GM12878 (cell line): ENCODE measurements around the gene TPBGL. TPM values are rescaled to one million over a fixed set of nuclear protein-coding genes. Genes with fewer than 3 reads are reported as not detected.
A peak's percentile ranks its signal among the peaks of the same experiment; 100 is the strongest.

ENCODE experiments used
- ATAC-seq: fragments of 200-7000 bp; cut with Tn5 transposase; 3 replicates; pipeline ENCODE4 v1.9.1; 2020; ENCODE audit warnings: mild to moderate bottlenecking, moderate library complexity
- BruUV-seq: library from RNA; stranded (reverse); fragments of 400-500 nt; replicated peaks from 2 replicates; lab custom pipeline; 2021; lab: Mats Ljungman, UMichigan
- CTCF ChIA-PET: fragments of 300-600 bp; sonication (Branson Sonifier 250); formaldehyde crosslinking; extraction: SDS; loops from one replicate; lab custom pipeline; 2021; ENCODE audit warnings: inconsistent platforms; lab: Yijun Ruan, JAX
- POLR2A ChIA-PET: fragments of 350-600 bp; formaldehyde crosslinking; extraction: SDS; loops from one replicate; lab custom pipeline; 2021; ENCODE audit warnings: inconsistent platforms; lab: Charles Lee
- RAD21 ChIA-PET: fragments of 300-600 bp; sonication (Branson Sonifier 250); formaldehyde crosslinking; loops from one replicate; lab custom pipeline; 2023; ENCODE audit warnings: antibody characterized with exemption; ENCODE audit not compliant: unreplicated experiment; lab: Charles Lee
- SMC1A ChIA-PET: fragments of 300-600 bp; sonication (Branson Sonifier 250); formaldehyde crosslinking; loops from one replicate; lab custom pipeline; 2023; ENCODE audit not compliant: unreplicated experiment, uncharacterized antibody; lab: Charles Lee
- DNase-seq: peaks from one replicate; pipeline ENCODE4 v3.0.0-alpha.2; 2011; ENCODE audit warnings: low read depth, low spot score
- FAIRE-seq: peaks from 3 replicates; lab custom pipeline; 2011; peaks lifted over from hg19 to GRCh38; lab: Jason Lieb, UNC
- H2AFZ ChIP-seq: 2 replicates; pipeline ENCODE4 v1.6.0; 2011; ENCODE audit warnings: low read depth, low read length, control low read depth; ENCODE audit not compliant: control insufficient read depth
- H3K27ac ChIP-seq: 2 replicates; pipeline ENCODE4 v1.5.1; 2011; ENCODE audit warnings: control low read depth; ENCODE audit not compliant: control insufficient read depth, insufficient read depth
- H3K27me3 ChIP-seq, 2 experiments: replicated peaks in 1 of 2; 2 replicates each; pipeline versions ENCODE4 v1.6.0 to v1.6.1; 2011; ENCODE audit warnings: low read length in 1 of 2; ENCODE audit not compliant: control insufficient read depth in 2 of 2, insufficient read depth in 2 of 2
- H3K36me3 ChIP-seq, 2 experiments: 2 replicates each; pipeline ENCODE4 v1.5.1; 2011; ENCODE audit warnings: low read length in 1 of 2; ENCODE audit not compliant: control insufficient read depth in 2 of 2, insufficient read depth in 2 of 2
- H3K4me1 ChIP-seq: 2 replicates; pipeline ENCODE4 v1.6.1; 2011; ENCODE audit warnings: mild to moderate bottlenecking, low read length, moderate library complexity, mixed read lengths; ENCODE audit not compliant: control insufficient read depth, insufficient read depth
- H3K4me2 ChIP-seq: 2 replicates; pipeline ENCODE4 v1.6.0; 2011; ENCODE audit warnings: control low read depth; ENCODE audit not compliant: control insufficient read depth, insufficient read depth
- H3K4me3 ChIP-seq: fragments of 200-600 bp; sonication (generic); 2 replicates; pipeline ENCODE4 v1.5.1; 2016
- H3K79me2 ChIP-seq: 2 replicates; pipeline ENCODE4 v1.6.0; 2011; ENCODE audit warnings: low read length; ENCODE audit not compliant: control insufficient read depth, insufficient read depth
- H3K9ac ChIP-seq: 2 replicates; pipeline ENCODE4 v1.8.0; 2011; ENCODE audit warnings: low read length, control low read depth, mixed read lengths; ENCODE audit not compliant: control insufficient read depth, insufficient read depth
- H3K9me3 ChIP-seq: replicated peaks from 3 replicates; pipeline ENCODE4 v1.5.1; 2011; ENCODE audit warnings: mild to moderate bottlenecking, low read length; ENCODE audit not compliant: control insufficient read depth, insufficient read depth
- H4K20me1 ChIP-seq: 2 replicates; pipeline ENCODE4 v1.6.0; 2011; ENCODE audit not compliant: control insufficient read depth, insufficient read depth
- BACH1 ChIP-seq: fragments of 450-650 bp; IDR thresholded peaks from 2 replicates; pipeline ENCODE4 v1.6.1; 2017; ENCODE audit warnings: mild to moderate bottlenecking, borderline replicate concordance
- CBX5 ChIP-seq: sonication (generic); IDR thresholded peaks from 2 replicates; pipeline ENCODE4 v1.6.1; 2016; ENCODE audit warnings: low read depth, moderate library complexity, mild to moderate bottlenecking, inconsistent platforms
- CEBPB ChIP-seq, 2 experiments: fragments of 150-350 bp in 1 of 2; IDR thresholded peaks; 2 replicates each; pipeline ENCODE4 v1.6.1; 2012 to 2014; ENCODE audit warnings: low read depth in 2 of 2, low read length in 2 of 2, borderline replicate concordance in 1 of 2, inconsistent platforms in 1 of 2
- GABPA ChIP-seq: IDR thresholded peaks from 2 replicates; pipeline ENCODE4 v1.6.1; 2014; ENCODE audit warnings: antibody characterized with exemption, low read depth, mild to moderate bottlenecking, inconsistent platforms
- MYB ChIP-seq: fragments of 150-350 bp; IDR thresholded peaks from 2 replicates; pipeline ENCODE4 v1.6.1; 2014; ENCODE audit warnings: mild to moderate bottlenecking, low read depth, low read length, borderline replicate concordance
- PAX8 ChIP-seq: fragments of 450-650 bp; IDR thresholded peaks from 2 replicates; pipeline ENCODE4 v1.6.1; 2017; ENCODE audit warnings: mild to moderate bottlenecking, moderate library complexity
- SMC3 ChIP-seq: IDR thresholded peaks from 2 replicates; pipeline ENCODE4 v1.6.1; 2011; ENCODE audit warnings: low read length, improper control_type of control experiment, borderline replicate concordance
- SREBF2 ChIP-seq: IDR thresholded peaks from 2 replicates; pipeline ENCODE4 v1.6.1; 2012; ENCODE audit warnings: mild to moderate bottlenecking, low read length
- ZNF622 ChIP-seq: fragments of 450-650 bp; IDR thresholded peaks from 2 replicates; pipeline ENCODE4 v1.6.1; 2017; ENCODE audit warnings: mild to moderate bottlenecking, inconsistent platforms
- WGBS: methylation state at CpG from one replicate; pipeline ENCODE4 v1.1.6; 2016; ENCODE audit warnings: low lambda C conversion rate; ENCODE audit not compliant: insufficient replicate concordance, insufficient coverage; ENCODE audit errors: missing lambda C conversion rate; 5-methylcytosine and 5-hydroxymethylcytosine counted together
- in situ Hi-C: fragments of 300-500 bp; cut with MboI; formaldehyde crosslinking; loops from 9 replicates; pipeline ENCODE4 v1.14.3; 2018; ENCODE audit warnings: mixed read lengths
- intact Hi-C: fragments of 100-400 bp; cut with micrococcal nuclease; formaldehyde crosslinking; loops from one replicate; pipeline ENCODE4 v1.14.2; 2022; ENCODE audit not compliant: unreplicated experiment
- polyA plus RNA-seq, 11 experiments: library from polyadenylated mRNA; depleted of rRNA in 4 of 11; unstranded in 6 of 11; stranded (reverse) in 5 of 11; fragments of >200 nt; fragmentation: Nextera tagmentation in 4 of 11; fragmentation: Illumina TruSeq in 1 of 11; extraction: Ambion mirVana in 4 of 11; extraction: Trizol in 1 of 11; gene quantifications; 1 replicate in 1 of 11; 2 replicates in 10 of 11; pipeline versions ENCODE4 v1.2.1 to v1.2.3, GENCODE V29; 2011 to 2016; ENCODE audit warnings: inconsistent platforms in 2 of 11, missing spikeins in 2 of 11, low read depth in 1 of 11
- total RNA-seq, 4 experiments: library from RNA; depleted of rRNA in 3 of 4; stranded (reverse); fragments of >200 nt in 3 of 4; fragmentation: Illumina TruSeq in 1 of 4; extraction: Trizol in 1 of 4; gene quantifications; 2 replicates each; pipeline versions ENCODE4 v1.2.1 to v1.2.3, GENCODE V29; 2013 to 2021
- TF ChIP-seq, protein P1 (sequence below): IDR thresholded peaks from 2 replicates; pipeline ENCODE4 v1.6.1; 2012; ENCODE audit warnings: improper control_type of control experiment, low read depth, low read length; ENCODE audit not compliant: insufficient replicate concordance
- TF ChIP-seq, protein P2 (sequence below): IDR thresholded peaks from 2 replicates; pipeline ENCODE4 v1.6.1; 2011; ENCODE audit warnings: borderline replicate concordance, low read depth, mild to moderate bottlenecking, moderate library complexity, mixed read lengths, low read length; ENCODE audit not compliant: insufficient read depth; ENCODE audit errors: extremely low read length
- TF ChIP-seq, protein P3 (sequence below): fragments of 450-650 bp; IDR thresholded peaks from 2 replicates; pipeline ENCODE4 v1.6.1; 2017; ENCODE audit warnings: antibody characterized with exemption, mild to moderate bottlenecking, moderate library complexity

The TPBGL gene
- total and polyA plus RNA-seq, 10 of the 15 experiments (the other 5 are each of a cell fraction or from before 2014, with no cell fraction given), result not detected

DNA sequence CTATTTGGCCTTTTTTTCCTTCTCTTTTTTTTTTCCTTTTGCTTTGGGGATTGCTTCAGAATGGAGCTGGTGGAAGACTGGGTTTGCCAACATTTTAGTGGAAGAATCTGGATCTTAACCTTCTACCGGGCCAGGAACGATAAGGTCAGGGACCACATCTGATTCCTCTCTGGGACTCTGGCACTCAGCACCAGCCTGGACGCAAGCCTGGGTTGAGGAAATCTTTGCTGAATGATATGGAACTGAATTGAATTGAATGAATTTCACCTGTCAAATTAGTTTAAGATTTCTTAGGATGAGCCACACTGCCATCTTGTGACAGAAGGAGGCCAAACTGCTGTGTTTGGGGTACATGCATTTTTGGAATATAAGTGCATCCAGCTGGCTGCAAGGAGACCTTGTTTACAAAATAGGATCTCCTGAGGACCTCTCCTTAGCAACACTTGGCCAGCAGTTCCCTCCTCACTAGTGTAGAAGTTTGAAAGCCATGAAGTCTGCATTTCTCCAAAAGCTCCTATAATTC lies 30.4 kb downstream of the TPBGL start (continued):
- TF ChIP-seq, protein P1, sequence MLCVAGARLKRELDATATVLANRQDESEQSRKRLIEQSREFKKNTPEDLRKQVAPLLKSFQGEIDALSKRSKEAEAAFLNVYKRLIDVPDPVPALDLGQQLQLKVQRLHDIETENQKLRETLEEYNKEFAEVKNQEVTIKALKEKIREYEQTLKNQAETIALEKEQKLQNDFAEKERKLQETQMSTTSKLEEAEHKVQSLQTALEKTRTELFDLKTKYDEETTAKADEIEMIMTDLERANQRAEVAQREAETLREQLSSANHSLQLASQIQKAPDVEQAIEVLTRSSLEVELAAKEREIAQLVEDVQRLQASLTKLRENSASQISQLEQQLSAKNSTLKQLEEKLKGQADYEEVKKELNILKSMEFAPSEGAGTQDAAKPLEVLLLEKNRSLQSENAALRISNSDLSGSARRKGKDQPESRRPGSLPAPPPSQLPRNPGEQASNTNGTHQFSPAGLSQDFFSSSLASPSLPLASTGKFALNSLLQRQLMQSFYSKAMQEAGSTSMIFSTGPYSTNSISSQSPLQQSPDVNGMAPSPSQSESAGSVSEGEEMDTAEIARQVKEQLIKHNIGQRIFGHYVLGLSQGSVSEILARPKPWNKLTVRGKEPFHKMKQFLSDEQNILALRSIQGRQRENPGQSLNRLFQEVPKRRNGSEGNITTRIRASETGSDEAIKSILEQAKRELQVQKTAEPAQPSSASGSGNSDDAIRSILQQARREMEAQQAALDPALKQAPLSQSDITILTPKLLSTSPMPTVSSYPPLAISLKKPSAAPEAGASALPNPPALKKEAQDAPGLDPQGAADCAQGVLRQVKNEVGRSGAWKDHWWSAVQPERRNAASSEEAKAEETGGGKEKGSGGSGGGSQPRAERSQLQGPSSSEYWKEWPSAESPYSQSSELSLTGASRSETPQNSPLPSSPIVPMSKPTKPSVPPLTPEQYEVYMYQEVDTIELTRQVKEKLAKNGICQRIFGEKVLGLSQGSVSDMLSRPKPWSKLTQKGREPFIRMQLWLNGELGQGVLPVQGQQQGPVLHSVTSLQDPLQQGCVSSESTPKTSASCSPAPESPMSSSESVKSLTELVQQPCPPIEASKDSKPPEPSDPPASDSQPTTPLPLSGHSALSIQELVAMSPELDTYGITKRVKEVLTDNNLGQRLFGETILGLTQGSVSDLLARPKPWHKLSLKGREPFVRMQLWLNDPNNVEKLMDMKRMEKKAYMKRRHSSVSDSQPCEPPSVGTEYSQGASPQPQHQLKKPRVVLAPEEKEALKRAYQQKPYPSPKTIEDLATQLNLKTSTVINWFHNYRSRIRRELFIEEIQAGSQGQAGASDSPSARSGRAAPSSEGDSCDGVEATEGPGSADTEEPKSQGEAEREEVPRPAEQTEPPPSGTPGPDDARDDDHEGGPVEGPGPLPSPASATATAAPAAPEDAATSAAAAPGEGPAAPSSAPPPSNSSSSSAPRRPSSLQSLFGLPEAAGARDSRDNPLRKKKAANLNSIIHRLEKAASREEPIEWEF, result no peak
- TF ChIP-seq, protein P2, sequence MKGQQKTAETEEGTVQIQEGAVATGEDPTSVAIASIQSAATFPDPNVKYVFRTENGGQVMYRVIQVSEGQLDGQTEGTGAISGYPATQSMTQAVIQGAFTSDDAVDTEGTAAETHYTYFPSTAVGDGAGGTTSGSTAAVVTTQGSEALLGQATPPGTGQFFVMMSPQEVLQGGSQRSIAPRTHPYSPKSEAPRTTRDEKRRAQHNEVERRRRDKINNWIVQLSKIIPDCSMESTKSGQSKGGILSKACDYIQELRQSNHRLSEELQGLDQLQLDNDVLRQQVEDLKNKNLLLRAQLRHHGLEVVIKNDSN, result no peak
- TF ChIP-seq BACH1, result no peak
- peak; percentile 14; the same call in 1 of the 2 replicates for TF ChIP-seq SMC3
- TF ChIP-seq, all 136 proteins: peak for 3

DNA sequence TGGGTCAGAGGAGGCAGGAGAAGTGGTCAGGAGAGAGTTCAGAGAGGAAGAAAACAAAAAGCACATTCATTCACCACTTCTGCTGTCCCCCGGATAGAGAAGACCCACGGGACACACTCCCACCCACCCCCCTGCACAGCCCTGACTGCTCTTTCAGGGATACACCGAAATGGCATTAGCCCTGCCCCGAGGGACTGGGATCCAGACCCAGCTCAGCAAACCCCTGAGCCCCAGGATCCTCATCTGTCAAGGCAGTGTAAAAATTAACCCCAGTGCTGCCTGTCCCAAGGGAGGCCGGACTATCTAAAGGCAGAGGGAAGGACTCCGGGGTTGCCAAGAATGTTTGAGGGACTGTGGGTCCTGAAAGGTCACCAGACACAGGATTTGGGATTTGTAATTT lies 31.2 kb downstream of the TPBGL start:
- ChIA-PET POLR2A (no interaction called here), SMC1A (interaction anchor here (1.5 kb wide), 1 partner anchor 8 kb away, joined by 8 read pairs; no protein-coding TSS in a partner anchor), CTCF (interaction anchor here (0.9 to 16.9 kb wide), 9 partner anchors 10 to 332 kb away, joined by 3 to 406 read pairs (median 4); no protein-coding TSS in a partner anchor), RAD21 (interaction anchor here (1.9 kb wide), 1 partner anchor 8 kb away, joined by 7 read pairs; no protein-coding TSS in a partner anchor)
- in situ Hi-C loops (no loop called here), intact Hi-C loops (no loop called here)
- Histone ChIP-seq H3K4me1 (no peaks in the 10 kb centered on the region), H3K9ac (no peak overlapping the region), H3K36me3 (no peaks in the 10 kb centered on the region; a peak in 2 of 4 replicates), H3K27me3 (no peaks in the 10 kb centered on the region), H2AFZ (no peak overlapping the region), H3K4me2 (no peak overlapping the region), H3K9me3 (no peaks in the 10 kb centered on the region), H3K4me3 (no peak overlapping the region), H3K79me2 (no peaks in the 10 kb centered on the region), H3K27ac (no peak overlapping the region), H4K20me1 (no peaks in the 10 kb centered on the region)
- no peak for DNase-seq
- no peak for FAIRE-seq
- no TSS peak for BruUV-seq
- no peak for ATAC-seq
- 30% methylated on average over 6 of the region's 6 CpGs for WGBS
- TF ChIP-seq CBX5 (no peak), PAX8 (no peak), GABPA (no peak), ZNF622 (no peak), SREBF2 (no peak), MYB (no peak), CEBPB (IDR thresholded peaks at IDR 0.05; ENCODE audit: borderline replicate concordance in 1 of 2, low read depth in 2 of 2, low read length in 2 of 2) (no peak)
- TF ChIP-seq, protein P3, sequence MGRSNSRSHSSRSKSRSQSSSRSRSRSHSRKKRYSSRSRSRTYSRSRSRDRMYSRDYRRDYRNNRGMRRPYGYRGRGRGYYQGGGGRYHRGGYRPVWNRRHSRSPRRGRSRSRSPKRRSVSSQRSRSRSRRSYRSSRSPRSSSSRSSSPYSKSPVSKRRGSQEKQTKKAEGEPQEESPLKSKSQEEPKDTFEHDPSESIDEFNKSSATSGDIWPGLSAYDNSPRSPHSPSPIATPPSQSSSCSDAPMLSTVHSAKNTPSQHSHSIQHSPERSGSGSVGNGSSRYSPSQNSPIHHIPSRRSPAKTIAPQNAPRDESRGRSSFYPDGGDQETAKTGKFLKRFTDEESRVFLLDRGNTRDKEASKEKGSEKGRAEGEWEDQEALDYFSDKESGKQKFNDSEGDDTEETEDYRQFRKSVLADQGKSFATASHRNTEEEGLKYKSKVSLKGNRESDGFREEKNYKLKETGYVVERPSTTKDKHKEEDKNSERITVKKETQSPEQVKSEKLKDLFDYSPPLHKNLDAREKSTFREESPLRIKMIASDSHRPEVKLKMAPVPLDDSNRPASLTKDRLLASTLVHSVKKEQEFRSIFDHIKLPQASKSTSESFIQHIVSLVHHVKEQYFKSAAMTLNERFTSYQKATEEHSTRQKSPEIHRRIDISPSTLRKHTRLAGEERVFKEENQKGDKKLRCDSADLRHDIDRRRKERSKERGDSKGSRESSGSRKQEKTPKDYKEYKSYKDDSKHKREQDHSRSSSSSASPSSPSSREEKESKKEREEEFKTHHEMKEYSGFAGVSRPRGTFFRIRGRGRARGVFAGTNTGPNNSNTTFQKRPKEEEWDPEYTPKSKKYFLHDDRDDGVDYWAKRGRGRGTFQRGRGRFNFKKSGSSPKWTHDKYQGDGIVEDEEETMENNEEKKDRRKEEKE, result no peak
